ENCODE measurements around the gene HIPK3.
"Not testable (repeated sequence)": the region's sequence is repeated elsewhere in the genome, so short reads cannot be mapped to it uniquely, and the experiment has no call there.

Gene HIPK3

DNA sequence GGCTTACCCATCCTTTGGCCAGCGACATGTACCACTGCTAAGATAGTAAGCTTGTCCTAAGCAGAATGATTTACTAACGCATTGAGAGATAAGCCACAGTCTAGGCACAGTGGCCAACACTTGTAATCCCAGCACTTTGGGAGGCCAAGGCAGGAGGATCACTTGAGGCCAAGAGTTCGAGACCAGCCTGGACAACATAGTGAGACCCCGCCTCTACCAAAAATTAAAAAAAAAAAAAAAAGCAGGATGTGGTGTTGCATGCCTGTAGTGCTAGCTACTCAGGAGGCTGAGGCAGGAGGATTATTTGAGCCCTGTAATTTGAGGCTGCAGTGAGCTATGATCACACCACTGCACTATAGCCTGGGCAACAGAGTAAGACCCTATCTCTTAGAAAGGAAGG, 93.1 kb downstream of the HIPK3 start:
- DNase-seq (ENCODE audit: low read depth in 1 of 2, low spot score in 1 of 2): no peak

DNA sequence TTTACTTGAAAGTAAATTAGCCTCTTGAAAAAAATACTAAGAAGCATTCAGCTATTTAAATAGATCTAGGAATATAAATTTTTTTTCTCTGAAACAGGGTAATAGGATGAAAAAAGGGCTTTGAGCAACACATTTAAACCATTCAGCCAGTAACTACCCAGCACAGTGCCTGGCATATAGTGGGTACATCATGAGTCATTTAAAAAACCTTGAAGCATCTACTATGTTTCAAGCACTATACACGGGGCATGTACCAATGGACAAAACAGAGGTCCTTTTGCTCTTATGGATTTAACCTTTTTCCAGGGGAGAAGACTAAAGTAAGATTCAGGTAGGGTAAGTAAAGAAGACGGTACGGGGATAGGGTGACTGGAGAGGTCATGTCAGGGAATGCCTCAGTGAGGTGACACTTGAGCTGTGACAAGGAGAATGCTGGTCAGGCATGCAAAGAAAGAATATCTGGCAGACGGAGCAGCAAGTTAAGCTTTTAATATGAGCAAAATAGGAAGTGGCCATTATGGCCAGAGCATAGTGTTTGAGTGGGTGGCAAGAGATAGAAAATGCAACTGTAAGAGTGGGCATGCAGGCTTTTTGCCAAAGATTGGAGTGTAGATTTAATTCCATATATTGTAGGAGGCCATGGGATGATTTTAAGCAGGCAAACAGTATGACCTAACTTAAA, 101.1 kb downstream of the HIPK3 start:
- DNase-seq (ENCODE audit: low read depth in 1 of 2, low spot score in 1 of 2): no peak

DNA sequence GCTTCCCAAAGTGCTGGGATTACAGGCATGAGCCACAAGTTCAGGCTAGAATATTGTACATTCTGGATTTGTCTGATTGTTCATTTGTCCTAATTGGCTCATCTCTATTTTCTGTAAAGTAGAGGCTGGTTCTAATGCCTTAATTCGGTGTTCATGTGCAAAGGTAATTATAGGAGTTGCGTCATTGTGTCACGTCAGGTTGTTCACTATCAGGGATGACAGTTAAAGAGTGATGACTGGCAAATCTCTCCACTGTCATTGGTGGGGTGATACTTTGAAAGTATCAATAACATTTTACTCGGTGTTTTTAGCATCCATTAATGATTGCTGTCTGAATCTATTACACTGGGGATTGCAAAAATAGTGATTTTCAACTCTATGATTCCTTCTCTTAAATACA, 103.5 kb downstream of the HIPK3 start:
- no peak for DNase-seq (ENCODE audit: low read depth in 1 of 2, low spot score in 1 of 2)

DNA sequence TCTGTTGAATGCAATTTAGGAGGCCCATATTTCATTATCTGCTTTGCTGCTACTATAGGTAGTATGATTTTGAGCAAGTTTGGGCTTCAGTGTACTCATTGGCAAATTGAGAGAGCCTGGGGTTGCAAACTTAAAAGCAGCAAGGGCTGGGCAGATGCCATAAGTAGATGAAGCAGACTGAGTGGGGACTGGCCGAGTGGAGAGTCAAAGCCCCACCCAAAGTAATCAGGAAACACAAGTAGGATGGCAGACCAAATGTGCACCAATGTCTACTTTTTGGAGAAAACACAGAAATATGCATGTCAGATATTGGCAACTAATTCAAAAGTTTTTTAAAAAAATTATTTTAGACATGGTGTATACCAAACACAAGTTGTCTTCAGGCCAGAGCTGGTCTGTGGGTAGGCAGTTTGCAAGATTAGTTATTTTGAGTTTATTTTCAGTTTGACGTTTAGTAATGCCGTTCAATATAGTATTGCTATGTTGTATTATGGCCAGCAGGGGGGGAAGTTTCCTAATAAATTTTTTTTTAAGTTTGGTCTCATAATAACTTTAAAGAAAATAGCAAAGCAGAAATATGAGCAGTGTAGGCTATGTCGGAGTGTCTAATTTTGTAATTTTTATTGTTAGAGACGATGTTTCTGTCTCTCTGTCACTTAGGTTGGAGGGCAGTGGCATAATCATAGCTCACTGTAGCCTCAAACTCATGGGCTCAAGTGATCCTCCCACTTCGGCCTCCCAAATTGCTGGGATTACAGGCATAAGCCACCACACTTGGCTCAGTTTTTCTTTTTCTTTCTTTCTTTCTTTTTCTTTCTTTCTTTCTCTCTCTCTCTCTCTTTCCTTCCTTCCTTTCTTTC, 105.1 kb downstream of the HIPK3 start:
- no peak for DNase-seq (ENCODE audit: low read depth in 1 of 2, low spot score in 1 of 2)

DNA sequence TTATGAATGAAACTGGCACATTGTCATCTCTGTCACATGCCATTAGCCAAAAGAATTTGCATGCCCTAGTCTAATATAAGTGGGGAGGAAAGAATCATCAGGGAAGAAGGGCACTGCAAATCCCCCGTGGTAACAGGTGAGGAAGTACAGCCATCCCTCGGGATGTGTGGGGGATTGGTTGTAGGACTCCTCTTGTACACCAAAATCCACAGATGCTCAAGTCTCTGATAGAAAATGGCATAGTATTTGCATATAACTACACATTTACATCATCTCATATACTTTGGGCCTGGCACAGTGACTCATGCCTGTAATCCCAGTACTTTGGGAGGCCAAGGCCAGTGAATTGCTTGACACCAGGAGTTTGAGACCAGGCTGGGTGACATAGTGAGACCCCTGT, 109.7 kb downstream of the HIPK3 start:
- no peak for DNase-seq (ENCODE audit: low read depth in 1 of 2, low spot score in 1 of 2)

DNA sequence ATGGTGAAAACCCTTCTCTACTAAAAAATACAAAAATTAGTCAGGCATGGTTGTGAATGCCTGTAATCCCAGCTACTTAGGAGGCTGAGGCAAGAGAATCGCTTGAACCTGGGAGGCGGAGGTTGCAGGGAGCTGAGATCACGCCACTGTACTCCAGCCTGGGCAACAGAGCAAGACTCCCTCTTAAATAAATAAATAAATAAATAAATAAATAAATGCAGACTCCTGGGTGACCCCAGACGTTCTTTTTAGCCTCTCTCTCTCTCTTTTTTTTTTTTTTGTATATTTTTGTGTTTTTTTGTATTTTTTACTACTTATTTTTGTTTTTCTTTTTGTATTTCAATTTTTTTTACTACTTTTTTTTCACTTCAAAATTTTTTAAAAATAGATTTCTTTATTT, 111.3 kb downstream of the HIPK3 start:
- not testable (repeated sequence) for DNase-seq (ENCODE audit: low read depth in 1 of 2, low spot score in 1 of 2)

DNA sequence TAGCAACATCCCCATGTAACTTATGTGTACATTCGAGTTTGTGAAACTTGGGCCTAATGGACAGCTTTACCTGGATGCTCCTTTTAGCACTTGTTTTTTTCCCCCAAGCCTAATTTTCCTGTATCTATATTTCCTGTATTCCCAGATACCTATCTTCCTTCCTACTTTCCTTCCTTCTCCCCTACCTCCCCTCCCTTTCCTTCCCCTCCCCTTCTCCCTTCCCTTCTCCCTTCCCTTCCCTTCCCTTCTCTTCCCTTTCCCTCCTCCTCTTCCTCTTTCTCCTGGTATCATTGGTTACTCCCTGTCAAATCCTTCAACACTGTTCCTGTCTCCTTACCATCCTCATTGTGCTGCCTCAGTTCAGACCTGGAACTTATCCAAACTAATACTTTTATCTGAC, 111.8 kb downstream of the HIPK3 start:
- no peak for DNase-seq (ENCODE audit: low read depth in 1 of 2, low spot score in 1 of 2)

DNA sequence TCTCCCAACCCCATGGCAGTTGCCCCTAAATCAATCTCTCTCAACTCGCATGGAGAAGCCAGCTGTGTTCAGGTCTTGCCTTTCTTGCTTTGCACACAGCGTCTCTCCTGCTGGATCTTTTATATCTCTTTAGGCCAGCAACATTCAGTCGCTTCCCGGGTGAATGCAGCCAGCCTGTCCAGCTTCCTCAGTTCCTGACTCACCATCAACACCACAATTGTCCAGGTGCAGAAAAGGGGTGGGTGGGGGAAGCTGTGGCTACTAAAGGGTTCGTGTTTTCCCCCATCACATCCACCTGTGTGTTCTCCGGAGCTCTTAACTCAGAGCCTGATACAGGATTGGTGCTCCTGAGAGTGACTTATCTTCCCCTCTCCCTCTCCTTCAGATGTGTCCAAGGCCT, 116.5 kb downstream of the HIPK3 start:
- no peak for DNase-seq (ENCODE audit: low read depth in 1 of 2, low spot score in 1 of 2)

DNA sequence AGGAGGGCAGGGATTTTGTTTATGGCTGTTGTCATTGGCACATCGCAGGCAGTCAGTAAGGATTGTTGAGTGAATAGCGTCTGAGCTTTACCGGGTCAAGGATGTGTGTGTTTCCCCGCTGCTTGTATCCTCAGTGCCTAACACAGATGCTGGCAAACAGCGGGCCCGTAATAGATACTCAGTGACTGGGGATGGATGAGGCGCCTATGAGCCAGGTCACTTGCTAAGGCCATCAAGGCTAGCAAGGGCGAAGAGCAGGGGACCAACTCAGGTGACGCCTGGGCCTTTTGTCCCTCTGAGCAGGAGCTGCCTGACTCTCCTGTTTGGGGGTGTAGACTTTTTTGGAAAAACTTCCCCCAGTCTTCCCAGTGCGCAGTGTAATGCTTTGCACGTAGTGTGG, 118.1 kb downstream of the HIPK3 start:
- DNase-seq (ENCODE audit: low read depth in 1 of 2, low spot score in 1 of 2): no peak

DNA sequence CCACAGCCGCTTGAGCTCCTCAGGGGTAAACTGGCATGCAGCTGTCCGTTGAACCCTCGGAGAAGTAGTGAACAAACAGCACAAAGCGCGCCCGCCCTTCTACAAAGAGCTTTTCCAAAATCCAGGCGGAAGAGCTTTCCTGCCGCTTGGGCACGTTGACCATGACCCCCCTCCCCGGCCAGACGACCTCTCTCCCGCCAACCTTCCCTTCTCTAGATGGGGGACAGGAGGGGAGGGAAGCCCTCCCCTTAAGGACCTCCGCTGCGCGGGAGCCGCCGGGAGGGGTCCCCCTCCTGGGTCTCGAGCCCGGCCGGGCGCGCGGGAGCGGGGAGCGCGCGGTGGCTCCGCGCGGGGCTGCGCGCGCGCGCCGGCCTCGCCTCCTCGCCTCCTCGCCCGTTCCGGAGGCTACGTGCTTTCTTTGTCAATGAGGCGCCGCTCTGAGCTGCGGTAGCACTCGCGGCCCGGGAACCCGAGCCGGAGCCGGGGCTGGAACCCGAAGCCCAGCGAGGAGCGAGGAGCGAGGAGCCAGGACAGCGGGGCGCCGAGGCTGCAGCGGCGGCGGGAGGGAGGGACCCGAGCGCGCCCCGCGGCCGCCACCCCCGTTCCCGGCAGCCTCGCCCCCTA, 118.6 kb downstream of the HIPK3 start, which contains the start of gene KIAA1549L:
Gene KIAA1549L, plus strand, starts transcription at position 421 of the 624 bp plus-strand sequence.
- DNase-seq (ENCODE audit: low read depth in 1 of 2, low spot score in 1 of 2): no peak

DNA sequence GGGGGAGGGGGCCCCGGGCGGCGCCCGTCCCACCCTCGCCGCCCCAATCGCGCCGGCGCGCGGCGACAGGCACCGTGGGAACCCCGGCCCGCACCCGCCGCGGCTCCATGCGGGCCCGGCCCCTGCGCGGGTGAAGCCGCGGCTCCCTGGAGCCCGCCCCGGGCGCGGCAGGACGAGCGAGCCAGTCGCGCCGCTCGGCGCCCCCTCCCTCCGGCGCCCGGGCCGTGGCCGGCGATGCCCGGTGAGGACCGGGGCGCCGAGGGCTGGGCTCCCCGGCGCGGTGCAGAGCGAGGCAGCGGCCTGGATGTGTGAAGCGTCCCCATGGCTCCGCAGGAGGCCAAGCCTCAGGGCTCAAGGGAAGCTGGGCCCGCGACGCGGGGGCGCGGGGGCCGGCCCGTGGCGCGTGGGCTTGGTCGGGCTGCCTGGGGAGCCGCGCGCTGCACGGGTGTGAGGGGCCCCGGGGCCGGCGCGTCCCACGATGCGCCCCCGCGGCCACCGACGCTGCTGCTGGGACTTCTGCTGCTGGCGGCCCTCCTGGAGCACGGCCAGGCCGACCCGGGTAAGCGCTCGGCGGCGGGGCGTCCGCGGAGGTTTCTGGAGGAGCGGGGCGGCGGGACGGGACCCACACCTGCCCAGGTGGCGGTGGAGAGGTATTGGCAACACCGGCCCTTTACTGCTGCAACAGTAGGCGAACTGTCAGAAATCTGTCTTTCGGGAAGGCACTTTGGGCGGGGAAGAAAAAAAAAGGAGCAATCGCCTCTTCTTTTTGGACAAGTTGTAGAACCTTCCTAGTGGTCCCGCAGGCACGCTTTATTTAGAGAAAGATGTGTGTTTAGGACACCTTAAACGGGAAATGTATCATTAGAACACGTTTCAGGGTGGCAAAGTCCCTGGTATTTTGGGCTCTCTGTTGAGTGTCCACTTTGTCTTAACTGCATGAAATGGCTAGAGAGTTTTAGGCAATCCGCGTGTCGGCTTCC, 119.4 kb downstream of the HIPK3 start:
- no peak for DNase-seq (ENCODE audit: low read depth in 1 of 2, low spot score in 1 of 2)

DNA sequence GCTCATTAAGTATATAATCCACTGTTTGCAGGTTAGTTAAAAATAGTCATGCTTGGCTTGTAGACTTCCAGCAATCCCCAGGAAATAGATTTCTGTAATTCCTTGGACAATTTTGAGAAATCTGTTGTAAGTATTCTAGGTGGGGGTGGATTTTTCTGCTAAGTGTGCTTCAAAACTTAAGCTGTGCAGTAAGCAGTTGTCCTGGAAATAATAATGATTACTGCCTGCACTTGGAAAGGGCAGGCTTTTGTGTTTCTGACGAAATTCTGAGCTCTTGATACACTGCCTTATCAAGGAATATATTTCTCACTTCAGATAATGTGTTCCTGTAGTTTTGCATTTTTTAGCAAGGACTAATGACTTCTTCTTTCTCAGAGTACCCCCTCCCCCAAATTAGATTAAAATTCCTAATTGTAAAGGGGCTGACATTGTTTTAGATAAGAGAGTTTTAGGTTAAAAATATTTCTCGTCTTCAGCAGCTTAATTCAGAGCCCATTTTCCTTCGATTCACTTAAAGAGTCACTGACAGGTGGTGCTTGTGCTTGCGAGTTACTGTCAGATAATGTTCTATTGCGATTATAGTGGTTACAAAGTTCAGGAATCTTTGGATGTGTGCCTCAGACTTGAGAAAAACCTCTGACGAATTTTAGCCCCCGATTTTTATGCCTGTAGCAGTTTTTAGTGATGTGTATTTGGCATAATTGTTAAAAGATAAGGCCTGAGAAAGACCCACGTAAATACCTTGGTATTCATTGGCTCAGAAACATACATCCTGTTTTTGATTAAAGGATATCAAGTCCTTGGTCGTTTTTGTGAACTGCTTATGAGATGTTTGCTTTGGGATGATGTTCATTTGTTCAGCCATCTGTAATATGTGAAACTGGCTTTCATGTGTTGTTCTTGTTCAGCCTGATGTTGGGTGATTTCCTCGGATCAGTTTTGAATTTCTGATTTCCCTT, 120.5 kb downstream of the HIPK3 start:
- DNase-seq (ENCODE audit: low read depth in 1 of 2, low spot score in 1 of 2): no peak

DNA sequence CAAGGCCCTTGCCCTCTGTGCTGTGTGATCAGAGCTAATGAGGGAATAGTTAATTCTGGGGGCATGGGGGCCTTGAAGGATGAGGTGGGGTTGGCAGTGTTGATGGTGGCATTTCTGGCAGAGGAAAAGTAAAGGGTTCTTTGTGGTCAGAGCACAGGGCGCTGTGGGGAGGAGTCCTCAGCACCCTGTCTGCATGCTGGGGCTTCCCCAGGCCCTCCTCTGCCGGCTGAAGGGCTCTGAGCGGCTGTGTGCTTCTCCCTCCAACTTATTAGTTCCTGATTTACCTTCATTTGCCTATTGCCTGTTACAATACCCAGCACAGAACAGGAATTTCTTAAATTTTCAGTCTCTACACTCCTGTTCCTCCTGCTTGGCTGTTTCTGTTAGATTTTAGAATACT, 122.8 kb downstream of the HIPK3 start:
- DNase-seq (ENCODE audit: low read depth in 1 of 2, low spot score in 1 of 2): no peak

DNA sequence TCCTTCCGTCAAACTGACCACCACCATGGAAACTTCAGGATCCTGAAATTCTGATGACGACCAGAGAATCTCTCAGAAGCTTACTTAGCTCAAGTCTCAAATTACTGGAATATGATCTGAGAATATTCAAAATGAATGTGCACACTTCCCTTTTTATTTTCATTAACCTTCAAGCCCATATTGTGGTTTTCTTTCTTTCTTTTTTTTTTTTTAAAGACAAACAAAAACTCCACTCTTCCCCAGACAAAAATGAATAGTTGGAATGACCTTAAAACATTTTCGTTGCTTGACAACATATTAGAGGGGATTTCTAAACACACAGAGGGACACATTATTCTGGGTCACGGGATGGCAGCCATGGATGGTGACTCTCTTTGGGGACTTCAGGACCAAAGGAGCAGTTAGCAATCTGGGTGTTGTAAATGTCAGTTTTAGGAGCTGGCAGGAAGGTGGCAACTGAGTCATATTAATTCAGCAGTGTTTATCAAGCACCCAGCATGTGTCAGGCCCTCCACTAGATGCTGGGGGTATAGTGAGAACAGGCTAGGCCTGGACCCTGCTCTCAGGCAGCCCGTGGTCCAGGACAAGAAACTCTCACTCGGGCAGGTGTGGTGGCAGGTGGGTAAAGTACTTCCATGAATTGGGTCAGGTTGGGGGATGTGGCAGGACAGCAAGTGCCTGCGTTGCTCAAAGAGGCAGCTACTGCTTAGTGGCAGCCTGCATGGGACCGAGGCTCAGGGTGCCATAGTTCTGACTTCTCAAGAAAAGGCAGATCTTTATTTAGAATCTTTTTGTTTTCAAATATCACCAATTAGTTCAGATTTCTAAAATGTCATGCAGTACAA, 126.1 kb downstream of the HIPK3 start:
- DNase-seq (ENCODE audit: low read depth in 1 of 2, low spot score in 1 of 2): no peak

DNA sequence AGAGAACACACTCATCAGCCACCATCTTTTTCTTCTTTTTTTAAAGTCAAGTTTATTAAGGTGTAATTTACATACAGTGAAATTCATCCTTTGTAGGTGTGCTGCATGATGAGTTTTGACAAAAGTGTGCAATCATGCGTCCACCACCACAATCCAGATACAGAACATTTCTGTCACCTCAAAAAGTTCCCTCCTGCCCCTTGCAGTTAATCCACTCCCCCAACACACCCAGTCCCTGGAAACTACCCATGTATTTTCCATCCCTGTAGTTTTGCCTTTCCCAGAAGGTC, 126.7 kb downstream of the HIPK3 start:
- DNase-seq (ENCODE audit: low read depth in 1 of 2, low spot score in 1 of 2): no peak

DNA sequence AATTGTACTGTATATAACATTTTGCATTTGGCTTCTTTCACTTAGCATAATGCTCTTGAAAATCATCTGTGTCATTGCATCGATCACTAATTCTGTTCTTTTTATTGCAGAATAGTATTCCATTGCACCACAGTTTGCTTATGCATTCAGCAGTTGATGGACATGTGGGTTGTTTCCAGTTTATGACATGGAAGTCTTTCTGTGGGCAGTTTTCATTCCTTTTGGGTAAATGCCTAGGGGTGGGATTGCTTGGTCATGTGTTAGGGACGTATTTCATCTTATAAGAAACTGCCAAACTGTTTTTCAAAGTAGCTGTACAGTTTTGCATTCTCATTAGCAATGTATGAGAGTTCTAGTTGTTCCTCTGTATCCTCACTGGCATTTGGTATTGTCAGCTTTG, 127.0 kb downstream of the HIPK3 start:
- DNase-seq (ENCODE audit: low read depth in 1 of 2, low spot score in 1 of 2): no peak

DNA sequence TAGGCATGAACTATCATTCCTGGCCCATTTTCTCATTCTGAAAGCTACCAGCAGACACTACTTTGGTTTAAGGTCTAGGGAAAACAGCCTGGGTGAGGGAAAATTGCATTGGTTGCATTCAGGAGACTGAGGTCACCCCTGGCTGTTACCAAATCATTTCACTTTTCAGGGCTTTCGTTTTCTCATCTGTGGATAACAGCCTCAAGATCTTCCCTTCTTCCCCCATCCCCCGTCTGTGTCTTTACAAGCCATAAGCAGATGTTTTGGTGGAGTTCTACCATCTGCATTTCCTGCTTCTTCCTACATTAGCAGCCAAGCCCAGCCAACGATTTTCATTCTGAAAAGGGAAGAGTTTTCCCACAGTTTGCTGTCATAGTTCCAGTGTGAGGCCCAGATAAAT, 130.4 kb downstream of the HIPK3 start:
- no peak for DNase-seq (ENCODE audit: low read depth in 1 of 2, low spot score in 1 of 2)

DNA sequence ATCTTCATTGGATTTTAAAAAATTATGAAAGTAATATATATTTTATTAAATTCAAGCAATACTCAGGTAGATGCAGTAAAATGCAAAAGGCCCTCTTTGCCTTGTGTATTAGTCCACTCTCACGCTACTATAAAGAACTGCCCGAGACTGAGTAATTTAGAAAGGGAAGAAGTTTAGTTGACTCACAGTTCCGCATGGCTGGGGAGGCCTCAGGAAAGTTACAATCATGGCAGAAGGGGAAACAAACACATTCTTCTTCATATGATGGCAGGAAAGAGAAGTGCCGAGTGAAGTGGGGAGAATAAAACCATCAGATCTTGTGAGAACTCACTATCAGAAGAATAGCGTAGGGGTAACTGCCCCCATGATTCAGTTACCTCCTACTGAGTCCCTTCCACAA, 130.8 kb downstream of the HIPK3 start:
- DNase-seq (ENCODE audit: low read depth in 1 of 2, low spot score in 1 of 2): no peak
